Measurements from ENCODE around the gene USP47.

- TF ChIP-seq EZH2 (IDR thresholded peaks at IDR 0.05; ENCODE audit: insufficient read depth, poor library complexity, severe bottlenecking) (no peak), EZH2phosphoT487 (IDR thresholded peaks at IDR 0.05; ENCODE audit: insufficient read depth, low read depth) (no peak)
Measured at GRCh38 chr11:11836676-11837231, 5.0 kb upstream of the USP47 start.

Measured in GM23248 (cell line).